ENCODE results near the gene RELCH. TPM values are rescaled to one million over a fixed set of nuclear protein-coding genes. Genes with fewer than 3 reads are reported as not detected.

Gene RELCH
- total RNA-seq, 1 donor from 2014 or later = 24.3 TPM

- DNase-seq (ENCODE audit: extremely low read depth, low read depth, low spot score) = no peak
Observed at GRCh38 chr18:62335494-62335893, 148.4 kb downstream of the RELCH start.

DNA sequence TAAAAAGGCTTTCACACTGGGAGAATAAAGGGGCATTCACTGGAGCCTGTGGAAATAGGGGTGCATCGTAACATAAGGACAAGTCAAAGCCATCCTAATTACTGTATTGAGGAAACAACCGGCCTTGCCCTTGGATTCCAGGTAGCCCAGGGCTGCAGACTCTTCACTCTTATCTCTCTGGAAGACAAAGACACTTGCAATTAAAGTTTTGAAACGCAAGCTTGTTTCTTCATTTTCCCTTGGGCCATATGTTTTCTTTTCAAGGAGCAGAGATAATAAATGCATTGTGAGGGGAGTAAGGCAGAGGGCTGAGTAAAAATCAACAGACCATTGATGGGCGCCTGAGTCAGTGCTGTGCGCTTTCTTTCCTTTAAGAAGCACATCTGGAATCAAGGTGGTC is 149.6 kb downstream of the RELCH start:
- DNase-seq (ENCODE audit: extremely low read depth, low read depth, low spot score) = no peak

GRCh38 chr18:62337336-62337735 is 150.3 kb downstream of the RELCH start:
- DNase-seq (ENCODE audit: extremely low read depth, low read depth, low spot score) = no peak

- DNase-seq (ENCODE audit: extremely low read depth, low read depth, low spot score) = no peak
Observed at GRCh38 chr18:62338446-62339105, 151.5 kb downstream of the RELCH start.

DNA sequence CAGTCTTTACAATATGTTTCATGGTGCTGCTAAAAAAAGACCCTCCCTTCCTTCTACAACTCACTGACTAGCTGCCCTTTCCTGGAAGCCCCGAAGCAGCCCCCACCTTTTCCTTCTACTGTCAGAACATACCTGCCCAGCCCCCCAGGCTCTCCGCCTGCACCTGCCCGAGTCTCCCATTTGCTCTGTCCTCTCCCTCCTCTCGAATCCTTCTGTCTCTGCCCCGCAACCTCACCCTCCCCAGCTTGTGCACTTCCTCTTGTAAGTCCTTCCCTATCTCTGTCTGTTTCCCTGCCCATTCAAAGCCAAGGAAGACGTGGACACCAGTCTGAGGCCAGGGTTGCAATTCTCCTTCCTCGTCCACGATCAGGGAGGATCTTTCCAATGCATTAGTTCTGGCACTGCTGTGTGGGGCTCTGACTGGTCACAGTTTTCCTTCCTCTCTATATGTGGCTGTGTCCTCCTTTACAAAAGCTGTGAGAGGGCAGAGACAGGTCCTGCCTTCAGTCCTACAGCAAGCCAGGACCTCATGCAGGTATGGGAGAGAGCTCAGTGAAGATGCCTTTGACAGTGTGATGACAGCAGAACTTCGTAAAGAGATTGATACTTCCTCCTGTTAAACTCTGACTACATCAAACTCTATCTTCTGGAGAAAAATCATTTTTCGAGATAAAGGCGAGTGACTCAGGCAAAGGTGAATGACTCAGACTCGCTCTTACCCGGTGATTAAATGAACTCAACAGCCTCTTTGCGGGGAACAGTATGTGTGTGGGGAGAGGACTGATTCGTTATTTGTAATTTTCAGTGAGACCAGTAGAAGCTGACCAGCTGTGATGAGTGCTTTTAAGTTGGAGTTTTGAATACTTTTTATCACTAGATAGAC is 152.3 kb downstream of the RELCH start:
- DNase-seq (ENCODE audit: extremely low read depth, low read depth, low spot score) = no peak

DNA sequence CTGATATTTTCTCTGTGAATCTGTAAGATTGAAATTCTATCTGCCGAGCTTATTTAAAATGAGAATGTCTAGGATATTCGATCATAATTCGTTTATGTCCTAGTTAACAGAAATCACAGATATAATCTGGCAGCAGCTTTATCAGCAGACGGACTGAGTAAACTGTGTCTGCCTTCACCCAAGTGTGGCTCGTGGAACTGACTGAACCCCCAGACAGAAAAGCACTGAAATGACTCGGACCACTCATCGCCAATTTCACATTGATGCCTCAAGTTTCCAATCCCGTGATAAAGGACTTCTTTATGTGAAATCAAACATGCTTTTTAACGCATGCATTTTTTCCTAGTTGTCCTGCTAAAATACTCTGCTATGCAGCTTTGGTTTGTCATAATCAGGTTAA is 153.9 kb downstream of the RELCH start:
- DNase-seq (ENCODE audit: extremely low read depth, low read depth, low spot score) = no peak

- no peak for DNase-seq (ENCODE audit: extremely low read depth, low read depth, low spot score)
Observed at GRCh38 chr18:62341473-62341872, 154.4 kb downstream of the RELCH start.

GRCh38 chr18:62342884-62343283 is 155.8 kb downstream of the RELCH start:
- no peak for DNase-seq (ENCODE audit: extremely low read depth, low read depth, low spot score)

- DNase-seq (ENCODE audit: extremely low read depth, low read depth, low spot score) = no peak
Observed at GRCh38 chr18:62343316-62343715, 156.3 kb downstream of the RELCH start.

GRCh38 chr18:62345909-62346308 is 158.9 kb downstream of the RELCH start:
- no peak for DNase-seq (ENCODE audit: extremely low read depth, low read depth, low spot score)

DNA sequence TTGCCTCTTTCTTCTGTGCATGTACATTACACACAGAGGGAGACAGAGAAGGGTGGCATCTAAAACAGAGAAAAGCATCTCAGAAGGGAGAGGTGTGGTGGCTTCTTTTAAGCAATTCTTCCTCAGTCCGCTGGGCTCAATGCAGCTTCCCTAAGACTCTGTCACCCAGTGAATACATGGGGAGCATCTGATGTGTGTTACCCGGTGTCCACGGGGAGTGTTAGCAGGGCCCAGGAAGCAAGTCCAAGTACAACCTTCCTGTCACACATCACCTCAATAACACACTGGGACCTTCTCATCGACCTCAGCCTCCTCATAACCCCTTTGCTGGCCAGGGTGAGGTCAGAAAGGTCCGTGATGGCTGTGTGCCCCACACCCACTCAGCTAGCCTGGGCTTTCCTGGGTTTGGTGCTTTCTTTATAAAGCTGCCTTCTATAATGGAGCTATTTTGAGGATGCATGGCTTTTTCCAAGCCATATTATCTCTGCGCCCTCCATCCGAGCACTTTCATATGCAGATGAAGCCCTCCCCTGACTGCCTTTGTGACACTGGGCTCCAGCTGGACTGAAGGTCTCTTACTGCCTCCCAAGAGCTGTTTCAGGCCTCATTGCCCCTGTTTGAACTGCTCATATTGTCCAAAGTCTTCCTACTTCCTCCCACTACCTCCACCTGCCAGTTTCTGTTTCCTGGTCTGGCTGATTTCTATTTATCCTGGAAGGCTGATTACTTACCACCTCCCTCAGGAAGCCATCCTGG is 159.5 kb downstream of the RELCH start:
- DNase-seq (ENCODE audit: extremely low read depth, low read depth, low spot score) = no peak

DNA sequence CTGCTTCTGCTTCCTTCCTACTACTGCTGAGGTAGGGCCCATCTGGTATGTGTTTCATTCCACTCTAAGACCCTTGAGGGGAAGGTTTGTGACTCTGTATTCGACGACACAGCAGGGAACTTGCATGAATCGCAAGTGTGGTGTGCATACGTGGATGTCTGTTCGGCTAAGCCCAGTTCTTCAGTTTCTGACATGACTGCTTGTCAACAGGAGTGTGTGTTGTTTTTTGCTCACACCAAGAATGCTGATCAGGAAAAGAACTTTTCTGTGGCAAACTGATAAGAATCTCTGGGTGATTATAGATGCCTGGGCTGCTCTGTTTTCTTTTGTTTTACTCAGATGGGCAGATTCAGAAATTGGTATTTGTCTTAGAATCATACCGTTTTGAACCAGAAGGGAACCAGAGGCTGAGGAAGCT is 160.0 kb downstream of the RELCH start:
- DNase-seq (ENCODE audit: extremely low read depth, low read depth, low spot score) = no peak

DNA sequence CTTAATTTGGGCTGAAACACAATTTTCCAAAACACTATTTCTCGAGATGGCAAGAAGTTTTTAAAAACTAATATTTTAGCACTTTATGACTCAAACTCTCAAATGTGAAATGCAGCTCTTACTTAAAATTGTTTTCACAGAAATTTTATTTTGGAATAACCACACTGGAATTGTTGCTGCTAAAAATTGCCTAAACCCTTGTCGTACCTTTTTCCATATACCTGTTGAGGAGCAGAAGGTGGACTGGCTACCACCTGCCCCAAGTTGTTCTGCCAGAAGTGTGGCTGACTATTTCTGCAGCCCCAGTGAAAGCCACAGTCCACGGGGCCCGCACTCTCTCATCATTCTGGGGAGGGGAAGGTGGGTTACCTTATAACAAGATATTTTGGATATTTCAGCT is 161.4 kb downstream of the RELCH start:
- no peak for DNase-seq (ENCODE audit: extremely low read depth, low read depth, low spot score)

DNA sequence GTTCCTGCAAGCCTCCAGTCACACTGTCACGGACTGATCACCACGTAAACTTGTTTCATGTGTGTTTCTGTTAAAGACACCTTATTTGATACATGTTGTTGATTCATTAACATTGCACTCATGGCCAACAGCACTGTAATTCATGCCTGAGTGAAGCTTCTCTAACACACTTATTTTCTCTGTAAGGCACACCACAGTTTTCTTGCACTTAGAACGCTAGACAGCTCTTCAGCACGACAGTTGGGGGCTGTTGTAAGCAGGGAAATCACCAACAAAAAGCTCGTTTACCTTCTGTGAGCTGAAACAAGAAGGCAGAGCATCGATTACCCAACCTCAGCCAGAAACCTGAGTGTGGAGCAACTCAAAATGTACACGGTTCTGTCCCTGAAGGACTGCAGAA is 166.1 kb downstream of the RELCH start:
- no peak for DNase-seq (ENCODE audit: extremely low read depth, low read depth, low spot score)

GRCh38 chr18:62354151-62354550 is 167.1 kb downstream of the RELCH start:
- no peak for DNase-seq (ENCODE audit: extremely low read depth, low read depth, low spot score)

DNA sequence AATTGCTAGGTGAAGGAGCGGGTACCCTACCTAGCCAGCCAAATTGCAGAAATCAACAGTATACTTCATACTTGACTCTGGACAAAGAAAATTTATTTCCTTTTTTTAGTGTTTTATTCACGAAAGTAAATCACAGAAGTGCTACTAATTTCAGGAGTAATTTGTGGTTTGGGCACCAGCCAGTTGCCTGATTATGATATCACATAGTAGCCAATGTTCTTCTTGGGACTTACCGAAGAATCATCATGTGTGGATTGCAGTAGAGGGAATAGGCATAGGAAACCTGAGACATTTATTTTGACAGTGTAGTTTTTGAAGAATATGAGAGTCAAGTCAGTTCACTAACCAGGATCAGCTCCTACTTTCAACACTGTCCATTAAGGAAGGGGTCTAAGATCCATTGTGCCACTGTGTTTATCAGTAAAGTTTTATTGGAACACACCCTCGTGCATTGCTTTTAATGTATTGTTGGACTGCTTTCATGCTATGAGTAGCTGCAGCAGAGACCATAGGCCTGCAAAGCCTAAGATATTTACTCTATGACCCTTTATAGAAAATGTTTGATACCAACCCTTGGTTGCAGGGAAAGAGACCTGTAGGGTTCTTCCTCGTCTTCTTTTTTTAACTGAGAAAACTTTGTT is 170.1 kb downstream of the RELCH start:
- no peak for DNase-seq (ENCODE audit: extremely low read depth, low read depth, low spot score)

Other genes starting within 250 kb of the RELCH start
- 23.4 and 30.1 TPM in 2 replicates for gene PIGN, start 199 bp upstream of the RELCH start, total RNA-seq
- gene TNFRSF11A, start 138.1 kb downstream of the RELCH start, total RNA-seq = 0.63 and 1.4 TPM in 2 replicates

Measured in glomerular endothelial cell (primary cell).